ENCODE results near the gene KCNA3.

The KCNA3 gene

DNA sequence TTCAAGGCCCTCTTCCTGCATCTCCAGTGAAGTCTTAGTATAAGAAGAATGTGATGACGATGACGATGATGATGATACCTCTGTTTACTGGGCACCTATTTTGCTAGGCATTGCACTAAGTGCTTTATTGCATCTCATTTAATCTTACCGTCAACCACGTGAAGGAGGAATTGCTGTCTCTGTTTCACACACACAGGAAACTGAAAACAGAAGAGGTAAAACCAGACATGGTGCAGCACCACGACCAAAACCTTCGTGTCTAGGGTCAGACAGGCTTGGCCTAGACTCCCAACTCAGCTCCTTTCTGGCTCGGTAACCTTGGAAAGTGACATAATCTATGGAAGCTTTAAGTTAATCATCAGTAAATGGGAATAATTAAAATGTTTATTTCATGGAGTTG is 47.9 kb downstream of the KCNA3 start:
- in situ Hi-C loops (cut with MboI; ENCODE audit: low pct_unique_long_range_greater_than_20kb, low sequenced_read_pairs) = loop anchor here (10.0 kb wide), 1 partner anchor 158 kb away; no protein-coding TSS in a partner anchor

More for the DNA sequence above, 47.9 kb downstream of the KCNA3 start:
- DNase-seq = no peak

Data from KBM-7 (cell line).